ENCODE data around the gene DBH. TPM values are rescaled to one million over a fixed set of nuclear protein-coding genes. Genes with fewer than 3 reads are reported as not detected.

Gene DBH
- total and polyA plus RNA-seq, 2 donors (not counting 3 experiments of a cell fraction or from before 2014, with no cell fraction given), result not detected

- dilution Hi-C loops (cut with MboI; ENCODE audit: extremely low pct_ligation_motif_present, low sequenced_read_pairs), result no loop called here
These were observed 30.7 kb upstream of the DBH start for GRCh38 chr9:133605446-133605845.

More at GRCh38 chr9:133605446-133605845, 30.7 kb upstream of the DBH start:
- DNase-seq (ENCODE audit: low read depth, low spot score) (no peak), FAIRE-seq (no peak)
- Histone ChIP-seq H3K79me2 (ENCODE audit: control insufficient read depth, insufficient read depth, low read length) (no peaks in the 10 kb centered on the region), H3K9me1 (replicated peaks; ENCODE audit: control insufficient read depth, extremely low read depth, insufficient read depth, low read length) (no peaks in the 10 kb centered on the region), H3K27me3 (ENCODE audit: control insufficient read depth in 2 of 2, insufficient read depth in 2 of 2, low read length in 2 of 2) (peaks cover 0 to 3% of the 10 kb centered on the region in 2 experiments), H3K4me2 (ENCODE audit: insufficient read depth, low read length) (no peak overlapping the region), H2AFZ (ENCODE audit: low read depth, low read length) (no peak overlapping the region), H3K4me1 (ENCODE audit: control insufficient read depth, extremely low read depth, insufficient read depth, low read length) (no peaks in the 10 kb centered on the region), H3K9ac (replicated peaks; ENCODE audit: extremely low read depth, insufficient read depth, low read length) (no peak overlapping the region), H3K4me3 (replicated peaks in 1 of 3; ENCODE audit: insufficient read depth in 1 of 3, low read depth in 1 of 3, low read length in 3 of 3) (no peak overlapping the region), H3K27ac (ENCODE audit: insufficient read depth, low read depth, low read length) (no peak overlapping the region), H3K36me3 (ENCODE audit: control insufficient read depth in 2 of 2, extremely low read depth in 1 of 2, insufficient read depth in 2 of 2, low read length in 2 of 2) (no peaks in the 10 kb centered on the region), H3K9me3 (replicated peaks; ENCODE audit: control insufficient read depth, insufficient read depth, low read length) (no peaks in the 10 kb centered on the region), H4K20me1 (replicated peaks; ENCODE audit: control insufficient read depth, extremely low read depth, insufficient read depth, low read length) (no peaks in the 10 kb centered on the region)
- TF ChIP-seq POLR2AphosphoS5 (IDR thresholded peaks at IDR 0.05; ENCODE audit: insufficient read depth, low read depth, low read length) (no peak), POLR2A (IDR thresholded peaks at IDR 0.05; ENCODE audit: low read depth, low read length) (no peak), GATA2 (IDR thresholded peaks at IDR 0.05; ENCODE audit: insufficient read depth, insufficient read length, low read depth, low read length) (no peak), MAX (IDR thresholded peaks at IDR 0.05; ENCODE audit: insufficient read depth, insufficient read length) (no peak), EZH2 (IDR thresholded peaks at IDR 0.05; ENCODE audit: borderline replicate concordance, low read depth, low read length, severe bottlenecking) (no peak), CTCF (IDR thresholded peaks at IDR 0.05; ENCODE audit: extremely low read depth in 1 of 2, insufficient read depth in 1 of 2, low read depth in 1 of 2, low read length in 2 of 2) (no peak), JUN (IDR thresholded peaks at IDR 0.05; ENCODE audit: borderline replicate concordance, insufficient read depth, insufficient read length, low read depth) (no peak), MYC (IDR thresholded peaks at IDR 0.05; ENCODE audit: low read depth, low read length) (no peak), FOS (IDR thresholded peaks at IDR 0.05; ENCODE audit: borderline replicate concordance, insufficient read depth, low read length) (no peak)
- BruUV-seq (replicated peaks), result no TSS peak
- ChIA-PET POLR2A (no interaction called here), CTCF (no interaction called here)
- intact Hi-C loops (cut with micrococcal nuclease), result no loop called here

Measured in endothelial cell of umbilical vein (primary cell).